Measurements from ENCODE around the gene TEAD2.

Gene TEAD2

DNA sequence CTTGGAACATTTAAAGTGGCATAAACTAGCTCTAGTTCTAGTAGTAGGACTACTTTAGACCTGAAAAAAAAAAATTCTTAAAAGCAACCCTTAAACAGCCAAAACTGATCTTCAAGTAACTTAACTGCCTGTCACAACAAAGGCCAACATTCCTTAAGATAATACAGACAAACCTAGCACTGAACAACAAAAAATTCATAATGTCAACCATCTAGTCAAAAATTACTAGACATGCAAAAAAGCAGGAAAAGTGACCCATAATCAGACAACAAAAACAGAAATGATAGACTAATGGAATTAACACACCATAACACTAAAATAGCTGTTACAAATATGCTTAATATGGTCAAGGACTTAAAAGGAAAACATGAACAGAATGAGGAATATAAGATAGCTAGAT lies 43.9 kb downstream of the TEAD2 start:
- TF ChIP-seq, protein P1, sequence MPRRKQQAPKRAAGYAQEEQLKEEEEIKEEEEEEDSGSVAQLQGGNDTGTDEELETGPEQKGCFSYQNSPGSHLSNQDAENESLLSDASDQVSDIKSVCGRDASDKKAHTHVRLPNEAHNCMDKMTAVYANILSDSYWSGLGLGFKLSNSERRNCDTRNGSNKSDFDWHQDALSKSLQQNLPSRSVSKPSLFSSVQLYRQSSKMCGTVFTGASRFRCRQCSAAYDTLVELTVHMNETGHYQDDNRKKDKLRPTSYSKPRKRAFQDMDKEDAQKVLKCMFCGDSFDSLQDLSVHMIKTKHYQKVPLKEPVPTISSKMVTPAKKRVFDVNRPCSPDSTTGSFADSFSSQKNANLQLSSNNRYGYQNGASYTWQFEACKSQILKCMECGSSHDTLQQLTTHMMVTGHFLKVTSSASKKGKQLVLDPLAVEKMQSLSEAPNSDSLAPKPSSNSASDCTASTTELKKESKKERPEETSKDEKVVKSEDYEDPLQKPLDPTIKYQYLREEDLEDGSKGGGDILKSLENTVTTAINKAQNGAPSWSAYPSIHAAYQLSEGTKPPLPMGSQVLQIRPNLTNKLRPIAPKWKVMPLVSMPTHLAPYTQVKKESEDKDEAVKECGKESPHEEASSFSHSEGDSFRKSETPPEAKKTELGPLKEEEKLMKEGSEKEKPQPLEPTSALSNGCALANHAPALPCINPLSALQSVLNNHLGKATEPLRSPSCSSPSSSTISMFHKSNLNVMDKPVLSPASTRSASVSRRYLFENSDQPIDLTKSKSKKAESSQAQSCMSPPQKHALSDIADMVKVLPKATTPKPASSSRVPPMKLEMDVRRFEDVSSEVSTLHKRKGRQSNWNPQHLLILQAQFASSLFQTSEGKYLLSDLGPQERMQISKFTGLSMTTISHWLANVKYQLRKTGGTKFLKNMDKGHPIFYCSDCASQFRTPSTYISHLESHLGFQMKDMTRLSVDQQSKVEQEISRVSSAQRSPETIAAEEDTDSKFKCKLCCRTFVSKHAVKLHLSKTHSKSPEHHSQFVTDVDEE (CRISPR knock-in tag; IDR thresholded peaks at IDR 0.05), result no peak
- no peak for TF ChIP-seq PPARA (CRISPR knock-in tag; IDR thresholded peaks at IDR 0.05; ENCODE audit: borderline replicate concordance)
- TF ChIP-seq ZNF70 (CRISPR knock-in tag; IDR thresholded peaks at IDR 0.05), result no peak
- no peak for ATAC-seq

DNA sequence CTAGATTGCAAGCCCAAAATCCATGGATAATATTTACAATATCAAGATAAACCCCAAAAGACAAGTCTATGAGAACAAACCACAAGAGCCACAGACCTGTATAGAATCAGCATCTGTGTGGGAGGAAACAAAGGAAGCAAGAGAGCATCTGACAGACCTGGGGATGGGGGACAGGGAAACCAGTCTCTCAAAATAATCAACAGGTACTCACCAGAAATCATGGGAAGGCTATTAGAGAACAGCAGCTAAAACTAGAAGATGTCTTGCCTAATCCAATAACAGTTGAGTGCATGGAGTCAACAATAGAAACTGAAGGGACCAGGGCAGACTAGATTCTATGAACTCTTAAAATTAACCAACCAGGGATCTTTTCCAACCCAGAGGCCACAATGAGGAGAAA lies 45.9 kb downstream of the TEAD2 start:
- TF ChIP-seq TOX (CRISPR knock-in tag; IDR thresholded peaks at IDR 0.05; ENCODE audit: borderline replicate concordance) (no peak), BACH2 (CRISPR knock-in tag; IDR thresholded peaks at IDR 0.05; ENCODE audit: borderline replicate concordance) (no peak), ISL1 (CRISPR knock-in tag; IDR thresholded peaks at IDR 0.05) (no peak), ZFP30 (CRISPR knock-in tag; IDR thresholded peaks at IDR 0.05) (no peak), PPARA (CRISPR knock-in tag; IDR thresholded peaks at IDR 0.05; ENCODE audit: borderline replicate concordance) (no peak)
- TF ChIP-seq, protein P2, sequence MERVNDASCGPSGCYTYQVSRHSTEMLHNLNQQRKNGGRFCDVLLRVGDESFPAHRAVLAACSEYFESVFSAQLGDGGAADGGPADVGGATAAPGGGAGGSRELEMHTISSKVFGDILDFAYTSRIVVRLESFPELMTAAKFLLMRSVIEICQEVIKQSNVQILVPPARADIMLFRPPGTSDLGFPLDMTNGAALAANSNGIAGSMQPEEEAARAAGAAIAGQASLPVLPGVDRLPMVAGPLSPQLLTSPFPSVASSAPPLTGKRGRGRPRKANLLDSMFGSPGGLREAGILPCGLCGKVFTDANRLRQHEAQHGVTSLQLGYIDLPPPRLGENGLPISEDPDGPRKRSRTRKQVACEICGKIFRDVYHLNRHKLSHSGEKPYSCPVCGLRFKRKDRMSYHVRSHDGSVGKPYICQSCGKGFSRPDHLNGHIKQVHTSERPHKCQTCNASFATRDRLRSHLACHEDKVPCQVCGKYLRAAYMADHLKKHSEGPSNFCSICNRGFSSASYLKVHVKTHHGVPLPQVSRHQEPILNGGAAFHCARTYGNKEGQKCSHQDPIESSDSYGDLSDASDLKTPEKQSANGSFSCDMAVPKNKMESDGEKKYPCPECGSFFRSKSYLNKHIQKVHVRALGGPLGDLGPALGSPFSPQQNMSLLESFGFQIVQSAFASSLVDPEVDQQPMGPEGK (CRISPR knock-in tag; IDR thresholded peaks at IDR 0.05; ENCODE audit: borderline replicate concordance), result no peak
- TF ChIP-seq, protein P3, sequence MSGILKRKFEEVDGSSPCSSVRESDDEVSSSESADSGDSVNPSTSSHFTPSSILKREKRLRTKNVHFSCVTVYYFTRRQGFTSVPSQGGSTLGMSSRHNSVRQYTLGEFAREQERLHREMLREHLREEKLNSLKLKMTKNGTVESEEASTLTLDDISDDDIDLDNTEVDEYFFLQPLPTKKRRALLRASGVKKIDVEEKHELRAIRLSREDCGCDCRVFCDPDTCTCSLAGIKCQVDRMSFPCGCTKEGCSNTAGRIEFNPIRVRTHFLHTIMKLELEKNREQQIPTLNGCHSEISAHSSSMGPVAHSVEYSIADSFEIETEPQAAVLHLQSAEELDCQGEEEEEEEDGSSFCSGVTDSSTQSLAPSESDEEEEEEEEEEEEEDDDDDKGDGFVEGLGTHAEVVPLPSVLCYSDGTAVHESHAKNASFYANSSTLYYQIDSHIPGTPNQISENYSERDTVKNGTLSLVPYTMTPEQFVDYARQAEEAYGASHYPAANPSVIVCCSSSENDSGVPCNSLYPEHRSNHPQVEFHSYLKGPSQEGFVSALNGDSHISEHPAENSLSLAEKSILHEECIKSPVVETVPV (CRISPR knock-in tag; IDR thresholded peaks at IDR 0.05), result no peak
- no peak for ATAC-seq

DNA sequence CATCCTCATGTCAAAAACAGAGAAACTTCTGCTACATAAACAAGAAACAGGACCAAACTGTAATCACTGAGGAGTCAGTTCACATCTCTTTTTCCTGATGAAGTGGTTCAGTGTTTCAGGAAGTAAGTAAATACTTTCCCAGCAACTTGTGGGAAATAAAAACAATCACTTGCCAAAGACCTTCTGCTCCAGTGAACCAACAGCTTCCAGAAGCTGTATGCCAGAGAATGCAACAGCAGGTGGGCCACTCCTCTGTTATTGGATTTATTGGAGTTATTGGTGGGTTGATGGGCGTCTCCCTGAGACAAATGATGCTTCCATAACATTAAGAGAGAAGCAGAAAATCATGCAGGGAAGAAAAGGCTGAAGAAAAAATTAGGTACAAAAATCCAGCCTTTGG lies 47.1 kb downstream of the TEAD2 start:
- ATAC-seq, result no peak
- TF ChIP-seq, protein P3 (CRISPR knock-in tag; IDR thresholded peaks at IDR 0.05), result no peak
- TF ChIP-seq CSDC2 (CRISPR knock-in tag; IDR thresholded peaks at IDR 0.05), result no peak

DNA sequence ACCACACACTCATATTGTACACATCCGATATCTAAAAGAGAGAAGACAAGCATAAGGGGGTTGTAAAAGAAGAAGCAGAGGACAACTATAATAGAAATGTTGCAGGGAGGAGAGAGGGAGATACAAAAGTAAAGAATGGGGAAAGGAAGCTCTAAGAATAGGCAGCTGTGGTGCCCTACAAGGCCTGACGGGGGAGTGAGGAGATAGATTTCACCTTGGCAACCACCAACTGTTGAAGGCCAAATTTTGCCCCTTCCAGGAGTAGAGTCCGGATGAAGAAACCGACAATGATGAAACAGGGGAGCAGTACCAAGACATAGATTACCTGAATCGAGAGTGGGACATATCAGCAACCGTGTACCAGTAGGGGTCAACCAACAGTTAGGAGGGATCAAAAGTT lies 53.1 kb downstream of the TEAD2 start:
- TF ChIP-seq TOX (CRISPR knock-in tag; IDR thresholded peaks at IDR 0.05; ENCODE audit: borderline replicate concordance) (no peak), RARB (CRISPR knock-in tag; IDR thresholded peaks at IDR 0.05) (no peak), ZC3H10 (CRISPR knock-in tag; IDR thresholded peaks at IDR 0.05) (no peak)
- TF ChIP-seq, protein P4, sequence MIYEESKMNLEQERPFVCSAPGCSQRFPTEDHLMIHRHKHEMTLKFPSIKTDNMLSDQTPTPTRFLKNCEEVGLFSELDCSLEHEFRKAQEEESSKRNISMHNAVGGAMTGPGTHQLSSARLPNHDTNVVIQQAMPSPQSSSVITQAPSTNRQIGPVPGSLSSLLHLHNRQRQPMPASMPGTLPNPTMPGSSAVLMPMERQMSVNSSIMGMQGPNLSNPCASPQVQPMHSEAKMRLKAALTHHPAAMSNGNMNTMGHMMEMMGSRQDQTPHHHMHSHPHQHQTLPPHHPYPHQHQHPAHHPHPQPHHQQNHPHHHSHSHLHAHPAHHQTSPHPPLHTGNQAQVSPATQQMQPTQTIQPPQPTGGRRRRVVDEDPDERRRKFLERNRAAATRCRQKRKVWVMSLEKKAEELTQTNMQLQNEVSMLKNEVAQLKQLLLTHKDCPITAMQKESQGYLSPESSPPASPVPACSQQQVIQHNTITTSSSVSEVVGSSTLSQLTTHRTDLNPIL (CRISPR knock-in tag; IDR thresholded peaks at IDR 0.05; ENCODE audit: low read depth), result no peak
- TF ChIP-seq, protein P1 (CRISPR knock-in tag; IDR thresholded peaks at IDR 0.05), result no peak
- TF ChIP-seq, protein P2 (CRISPR knock-in tag; IDR thresholded peaks at IDR 0.05; ENCODE audit: borderline replicate concordance), result no peak
- ATAC-seq, result no peak

DNA sequence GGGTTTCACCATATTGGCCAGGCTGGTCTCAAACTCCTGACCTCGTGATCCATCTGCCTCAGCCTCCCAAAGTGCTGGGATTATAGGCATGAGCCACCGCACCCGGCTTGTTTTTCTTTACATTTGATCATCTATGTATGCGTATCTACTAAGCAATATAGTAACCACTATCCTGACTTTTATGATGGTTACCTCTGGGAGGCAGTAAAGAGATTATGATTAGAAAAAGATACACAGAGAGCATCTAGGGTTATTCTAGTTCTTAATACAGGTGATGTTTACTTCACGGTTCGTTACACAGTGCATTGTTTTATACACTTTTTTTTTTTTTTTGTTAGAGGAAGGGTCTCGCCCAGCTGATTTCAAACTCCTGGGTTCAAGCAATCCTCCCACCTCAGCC lies 55.5 kb downstream of the TEAD2 start:
- peak; percentile 44; the same call in 2 of the 3 replicates for ATAC-seq
